GM12878 (cell line): ENCODE data around the gene FOXP4. TPM values are rescaled to one million over a fixed set of nuclear protein-coding genes. Genes with fewer than 3 reads are reported as not detected.

Experiments
- ATAC-seq: fragments of 200-7000 bp; cut with Tn5 transposase; 3 replicates; pipeline ENCODE4 v1.9.1; 2020; ENCODE audit warnings: mild to moderate bottlenecking, moderate library complexity
- BruUV-seq: library from RNA; stranded (reverse); fragments of 400-500 nt; replicated peaks from 2 replicates; lab custom pipeline; 2021; lab: Mats Ljungman, UMichigan
- CTCF ChIA-PET: fragments of 300-600 bp; sonication (Branson Sonifier 250); formaldehyde crosslinking; extraction: SDS; loops from one replicate; lab custom pipeline; 2021; ENCODE audit warnings: inconsistent platforms; lab: Yijun Ruan, JAX
- POLR2A ChIA-PET: fragments of 350-600 bp; formaldehyde crosslinking; extraction: SDS; loops from one replicate; lab custom pipeline; 2021; ENCODE audit warnings: inconsistent platforms; lab: Charles Lee
- RAD21 ChIA-PET: fragments of 300-600 bp; sonication (Branson Sonifier 250); formaldehyde crosslinking; loops from one replicate; lab custom pipeline; 2023; ENCODE audit warnings: antibody characterized with exemption; ENCODE audit not compliant: unreplicated experiment; lab: Charles Lee
- SMC1A ChIA-PET: fragments of 300-600 bp; sonication (Branson Sonifier 250); formaldehyde crosslinking; loops from one replicate; lab custom pipeline; 2023; ENCODE audit not compliant: unreplicated experiment, uncharacterized antibody; lab: Charles Lee
- DNase-seq: peaks from one replicate; pipeline ENCODE4 v3.0.0-alpha.2; 2011; ENCODE audit warnings: low read depth, low spot score
- FAIRE-seq: peaks from 3 replicates; lab custom pipeline; 2011; peaks lifted over from hg19 to GRCh38; lab: Jason Lieb, UNC
- H2AFZ ChIP-seq: 2 replicates; pipeline ENCODE4 v1.6.0; 2011; ENCODE audit warnings: low read depth, low read length, control low read depth; ENCODE audit not compliant: control insufficient read depth
- H3K27ac ChIP-seq: 2 replicates; pipeline ENCODE4 v1.5.1; 2011; ENCODE audit warnings: control low read depth; ENCODE audit not compliant: control insufficient read depth, insufficient read depth
- H3K27me3 ChIP-seq, 2 experiments: replicated peaks in 1 of 2; 2 replicates each; pipeline versions ENCODE4 v1.6.0 to v1.6.1; 2011; ENCODE audit warnings: low read length in 1 of 2; ENCODE audit not compliant: control insufficient read depth in 2 of 2, insufficient read depth in 2 of 2
- H3K36me3 ChIP-seq, 2 experiments: 2 replicates each; pipeline ENCODE4 v1.5.1; 2011; ENCODE audit warnings: low read length in 1 of 2; ENCODE audit not compliant: control insufficient read depth in 2 of 2, insufficient read depth in 2 of 2
- H3K4me1 ChIP-seq: 2 replicates; pipeline ENCODE4 v1.6.1; 2011; ENCODE audit warnings: mild to moderate bottlenecking, low read length, moderate library complexity, mixed read lengths; ENCODE audit not compliant: control insufficient read depth, insufficient read depth
- H3K4me2 ChIP-seq: 2 replicates; pipeline ENCODE4 v1.6.0; 2011; ENCODE audit warnings: control low read depth; ENCODE audit not compliant: control insufficient read depth, insufficient read depth
- H3K4me3 ChIP-seq: fragments of 200-600 bp; sonication (generic); 2 replicates; pipeline ENCODE4 v1.5.1; 2016
- H3K79me2 ChIP-seq: 2 replicates; pipeline ENCODE4 v1.6.0; 2011; ENCODE audit warnings: low read length; ENCODE audit not compliant: control insufficient read depth, insufficient read depth
- H3K9ac ChIP-seq: 2 replicates; pipeline ENCODE4 v1.8.0; 2011; ENCODE audit warnings: low read length, control low read depth, mixed read lengths; ENCODE audit not compliant: control insufficient read depth, insufficient read depth
- H3K9me3 ChIP-seq: replicated peaks from 3 replicates; pipeline ENCODE4 v1.5.1; 2011; ENCODE audit warnings: mild to moderate bottlenecking, low read length; ENCODE audit not compliant: control insufficient read depth, insufficient read depth
- H4K20me1 ChIP-seq: 2 replicates; pipeline ENCODE4 v1.6.0; 2011; ENCODE audit not compliant: control insufficient read depth, insufficient read depth
- BCL3 ChIP-seq: IDR thresholded peaks from 2 replicates; pipeline ENCODE4 v1.6.1; 2011; ENCODE audit warnings: borderline replicate concordance, low read depth, mild to moderate bottlenecking, moderate library complexity, low read length; ENCODE audit not compliant: insufficient read depth, poor library complexity, severe bottlenecking
- NR2C1 ChIP-seq: fragments of 450-650 bp; IDR thresholded peaks from 2 replicates; pipeline ENCODE4 v1.6.1; 2017; ENCODE audit warnings: antibody characterized with exemption, mild to moderate bottlenecking, moderate library complexity
- PKNOX1 ChIP-seq: fragments of 450-650 bp; IDR thresholded peaks from 2 replicates; pipeline ENCODE4 v1.6.1; 2016; ENCODE audit warnings: mild to moderate bottlenecking
- POLR2AphosphoS2 ChIP-seq: IDR thresholded peaks from 2 replicates; pipeline ENCODE4 v1.6.1; 2011; ENCODE audit warnings: low read depth, mild to moderate bottlenecking, low read length, improper control_type of control experiment, moderate library complexity
- RCOR1 ChIP-seq: conservative IDR thresholded peaks from 2 replicates; pipeline ENCODE4 v1.6.1; 2012; ENCODE audit warnings: low read depth, low read length, improper control_type of control experiment
- RUNX3 ChIP-seq: IDR thresholded peaks from 2 replicates; pipeline ENCODE4 v1.6.1; 2012; ENCODE audit warnings: low read length, inconsistent platforms
- SMAD1 ChIP-seq: fragments of 450-650 bp; IDR thresholded peaks from 2 replicates; pipeline ENCODE4 v1.6.1; 2018; ENCODE audit warnings: mild to moderate bottlenecking, low read depth; ENCODE audit not compliant: partially characterized antibody
- SRF ChIP-seq, 2 experiments: IDR thresholded peaks; 2 replicates each; pipeline ENCODE4 v1.6.1; 2011; ENCODE audit warnings: low read depth in 2 of 2, low read length in 2 of 2, mild to moderate bottlenecking in 1 of 2, moderate library complexity in 1 of 2
- WGBS: methylation state at CpG from one replicate; pipeline ENCODE4 v1.1.6; 2016; ENCODE audit warnings: low lambda C conversion rate; ENCODE audit not compliant: insufficient replicate concordance, insufficient coverage; ENCODE audit errors: missing lambda C conversion rate; 5-methylcytosine and 5-hydroxymethylcytosine counted together
- in situ Hi-C: fragments of 300-500 bp; cut with MboI; formaldehyde crosslinking; loops from 9 replicates; pipeline ENCODE4 v1.14.3; 2018; ENCODE audit warnings: mixed read lengths
- intact Hi-C: fragments of 100-400 bp; cut with micrococcal nuclease; formaldehyde crosslinking; loops from one replicate; pipeline ENCODE4 v1.14.2; 2022; ENCODE audit not compliant: unreplicated experiment
- polyA plus RNA-seq, 11 experiments: library from polyadenylated mRNA; depleted of rRNA in 4 of 11; unstranded in 6 of 11; stranded (reverse) in 5 of 11; fragments of >200 nt; fragmentation: Nextera tagmentation in 4 of 11; fragmentation: Illumina TruSeq in 1 of 11; extraction: Ambion mirVana in 4 of 11; extraction: Trizol in 1 of 11; gene quantifications; 1 replicate in 1 of 11; 2 replicates in 10 of 11; pipeline versions ENCODE4 v1.2.1 to v1.2.3, GENCODE V29; 2011 to 2016; ENCODE audit warnings: inconsistent platforms in 2 of 11, missing spikeins in 2 of 11, low read depth in 1 of 11
- total RNA-seq, 4 experiments: library from RNA; depleted of rRNA in 3 of 4; stranded (reverse); fragments of >200 nt in 3 of 4; fragmentation: Illumina TruSeq in 1 of 4; extraction: Trizol in 1 of 4; gene quantifications; 2 replicates each; pipeline versions ENCODE4 v1.2.1 to v1.2.3, GENCODE V29; 2013 to 2021

FOXP4 gene
- total and polyA plus RNA-seq, 10 of the 15 experiments (the other 5 are each of a cell fraction or from before 2014, with no cell fraction given) = 0.31 to 46.1 (median 2.3) TPM

- no peak overlapping the region for H3K4me2 ChIP-seq
- H3K4me1 ChIP-seq = peaks cover 6% of the 10 kb centered on the region
- H3K79me2 ChIP-seq = no peaks in the 10 kb centered on the region
- no TSS peak for BruUV-seq
- H3K27me3 ChIP-seq = no peaks in the 10 kb centered on the region; a peak in 1 of 4 replicates
- no peak for TF ChIP-seq SMAD1
- TF ChIP-seq POLR2AphosphoS2 = no peak
- TF ChIP-seq SRF (IDR thresholded peaks at IDR 0.05; ENCODE audit: low read depth in 2 of 2, low read length in 2 of 2) = no peak
- TF ChIP-seq RUNX3 = no peak
- TF ChIP-seq BCL3 = no peak
- TF ChIP-seq RCOR1 = no peak
- no peak for TF ChIP-seq NR2C1
- TF ChIP-seq PKNOX1 = no peak
- intact Hi-C loops = no loop called here
- no peak overlapping the region for H2AFZ ChIP-seq
- CTCF ChIA-PET = interaction anchor here (1.2 kb wide), 1 partner anchor 55 kb away, joined by 3 read pairs; no protein-coding TSS in a partner anchor
- WGBS = 54% methylated on average over 6 of the region's 6 CpGs
- FAIRE-seq (no peak), ATAC-seq (no peak), DNase-seq (no peak)
- H3K27ac ChIP-seq = no peak overlapping the region
- H3K9ac ChIP-seq = no peak overlapping the region
- SMC1A ChIA-PET = no interaction called here
- no peaks in the 10 kb centered on the region for H3K36me3 ChIP-seq
- H3K4me3 ChIP-seq = no peak overlapping the region
- POLR2A ChIA-PET = interaction anchor here (0.7 kb wide), 1 partner anchor 289 kb away, joined by 4 read pairs; no protein-coding TSS in a partner anchor
- RAD21 ChIA-PET = no interaction called here
- no peaks in the 10 kb centered on the region; the same call in 2 of the 3 replicates for H3K9me3 ChIP-seq
- H4K20me1 ChIP-seq = no peaks in the 10 kb centered on the region
- in situ Hi-C loops = no loop called here
Measured at GRCh38 chr6:41623330-41623729, 77.1 kb downstream of the FOXP4 start.
